Keratinocyte (primary cell): Measurements from ENCODE around the gene APLP2. TPM values are rescaled to one million over a fixed set of nuclear protein-coding genes. Genes with fewer than 3 reads are reported as not detected.

Experiments used
- DNase-seq: peaks from one replicate; pipeline ENCODE4 v3.0.0-alpha.2; 2011; ENCODE audit warnings: low read depth, missing footprints, low spot score
- FAIRE-seq: peaks from 2 replicates; lab custom pipeline; 2011; peaks lifted over from hg19 to GRCh38; lab: Jason Lieb, UNC
- H2AFZ ChIP-seq: 2 replicates; pipeline ENCODE4 v1.6.0; 2012; ENCODE audit warnings: low read length, control low read depth, inconsistent platforms; ENCODE audit not compliant: control insufficient read depth
- H3K27ac ChIP-seq: 2 replicates; pipeline ENCODE4 v1.5.1; 2011; ENCODE audit warnings: low read length; ENCODE audit not compliant: control insufficient read depth, insufficient read depth
- H3K27me3 ChIP-seq: 3 replicates; pipeline ENCODE4 v1.6.0; 2011; ENCODE audit warnings: low read length; ENCODE audit not compliant: control insufficient read depth, insufficient read depth; ENCODE audit errors: extremely low read depth
- H3K36me3 ChIP-seq, 2 experiments: 2 replicates in 1 of 2; 3 replicates in 1 of 2; pipeline ENCODE4 v1.5.1; 2011; ENCODE audit warnings: low read length in 2 of 2, mild to moderate bottlenecking in 1 of 2; ENCODE audit not compliant: control insufficient read depth in 2 of 2, insufficient read depth in 2 of 2; ENCODE audit errors: extremely low read depth in 1 of 2
- H3K4me1 ChIP-seq: 3 replicates; pipeline ENCODE4 v1.5.1; 2011; ENCODE audit warnings: low read length; ENCODE audit not compliant: control insufficient read depth, insufficient read depth; ENCODE audit errors: extremely low read depth
- H3K4me2 ChIP-seq: 3 replicates; pipeline ENCODE4 v1.6.0; 2011; ENCODE audit warnings: low read depth, low read length; ENCODE audit not compliant: control insufficient read depth, insufficient read depth; ENCODE audit errors: extremely low read depth
- H3K4me3 ChIP-seq, 3 experiments: fragments of 200-600 bp in 1 of 3; sonication (generic) in 1 of 3; 2 replicates in 2 of 3; 3 replicates in 1 of 3; pipeline ENCODE4 v1.5.1; 2011 to 2016; ENCODE audit warnings: low read length in 3 of 3, mild to moderate bottlenecking in 3 of 3, control low read depth in 2 of 3, inconsistent platforms in 1 of 3, low read depth in 1 of 3, mixed read lengths in 1 of 3, mixed run types in 1 of 3, moderate library complexity in 1 of 3; ENCODE audit not compliant: control insufficient read depth in 2 of 3, insufficient read depth in 2 of 3; ENCODE audit errors: extremely low read depth in 1 of 3
- H3K79me2 ChIP-seq: 2 replicates; pipeline ENCODE4 v1.6.0; 2012; ENCODE audit warnings: low read length; ENCODE audit not compliant: control insufficient read depth, insufficient read depth
- H3K9ac ChIP-seq: 3 replicates; pipeline ENCODE4 v1.6.0; 2011; ENCODE audit warnings: low read length; ENCODE audit not compliant: control insufficient read depth, insufficient read depth; ENCODE audit errors: extremely low read depth
- H3K9me1 ChIP-seq: 3 replicates; pipeline ENCODE4 v1.6.0; 2011; ENCODE audit warnings: low read length; ENCODE audit not compliant: control insufficient read depth, insufficient read depth; ENCODE audit errors: extremely low read depth
- H3K9me3 ChIP-seq: 2 replicates; pipeline ENCODE4 v1.5.1; 2012; ENCODE audit warnings: low read depth, low read length; ENCODE audit not compliant: control insufficient read depth
- H4K20me1 ChIP-seq: 3 replicates; pipeline ENCODE4 v1.6.0; 2011; ENCODE audit warnings: low read length; ENCODE audit not compliant: control insufficient read depth, insufficient read depth; ENCODE audit errors: extremely low read depth
- EZH2 ChIP-seq: IDR thresholded peaks from one replicate; pipeline ENCODE4 v1.6.1; 2012; ENCODE audit warnings: inconsistent platforms, mild to moderate bottlenecking, low read length, moderate library complexity
- dilution Hi-C: fragments of 300-500 bp; cut with MboI; formaldehyde crosslinking; loops from one replicate; pipeline ENCODE4 v1.7.0; 2020; ENCODE audit warnings: low sequenced_read_pairs; ENCODE audit not compliant: extremely low pct_ligation_motif_present
- polyA plus RNA-seq, 5 experiments: library from polyadenylated mRNA; depleted of rRNA in 3 of 5; stranded (reverse) in 3 of 5; stranded (forward) in 1 of 5; unstranded in 1 of 5; fragments of >200 nt; gene quantifications; 1 replicate in 1 of 5; 2 replicates in 3 of 5; 3 replicates in 1 of 5; pipeline versions ENCODE4 v1.2.1 to v1.2.3, GENCODE V29; 2011 to 2012; ENCODE audit warnings: missing spikeins in 2 of 5, low read depth in 1 of 5, low replicate concordance in 1 of 5
- TF ChIP-seq, protein P1 (sequence below), 3 experiments: IDR thresholded peaks in 1 of 3; conservative IDR thresholded peaks in 1 of 3; optimal IDR thresholded peaks in 1 of 3; 2 replicates in 2 of 3; 3 replicates in 1 of 3; pipeline versions ENCODE3 to v1.5.1; 2011; ENCODE audit warnings: low read length in 3 of 3, mild to moderate bottlenecking in 3 of 3, moderate library complexity in 2 of 3, control low read depth in 1 of 3, inconsistent platforms in 1 of 3; ENCODE audit not compliant: insufficient read depth in 2 of 3; ENCODE audit errors: extremely low read depth in 1 of 3

APLP2 gene
- polyA plus RNA-seq, 1 donor (not counting 4 experiments of a cell fraction or from before 2014, with no cell fraction given), result 531 TPM

DNA sequence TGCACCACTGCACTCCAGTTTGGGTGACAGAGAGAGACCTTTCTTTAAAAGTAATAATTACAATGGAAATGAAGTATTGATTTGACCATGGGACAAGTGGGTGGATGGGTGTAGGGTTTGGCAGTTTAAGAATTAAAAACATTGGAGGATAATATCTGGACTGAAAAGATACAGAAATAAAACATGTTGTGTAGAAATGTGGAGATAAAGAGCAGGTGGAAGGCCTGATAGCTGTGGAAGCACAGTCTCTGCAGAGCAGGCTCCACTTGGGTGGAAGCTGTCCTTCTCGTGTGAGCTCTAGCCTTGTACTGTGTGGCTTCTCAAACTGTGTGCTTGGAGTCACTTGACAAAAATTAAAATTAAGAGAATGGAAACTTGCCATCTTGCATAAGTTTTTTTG lies 25.6 kb downstream of the APLP2 start:
- peaks cover 67% of the 10 kb centered on the region for H3K79me2 ChIP-seq
- no peak overlapping the region for H2AFZ ChIP-seq
- dilution Hi-C loops, result no loop called here
- FAIRE-seq (no peak), DNase-seq (no peak)
- no peaks in the 10 kb centered on the region for H3K27me3 ChIP-seq
- no peak for TF ChIP-seq EZH2
- TF ChIP-seq, protein P1, sequence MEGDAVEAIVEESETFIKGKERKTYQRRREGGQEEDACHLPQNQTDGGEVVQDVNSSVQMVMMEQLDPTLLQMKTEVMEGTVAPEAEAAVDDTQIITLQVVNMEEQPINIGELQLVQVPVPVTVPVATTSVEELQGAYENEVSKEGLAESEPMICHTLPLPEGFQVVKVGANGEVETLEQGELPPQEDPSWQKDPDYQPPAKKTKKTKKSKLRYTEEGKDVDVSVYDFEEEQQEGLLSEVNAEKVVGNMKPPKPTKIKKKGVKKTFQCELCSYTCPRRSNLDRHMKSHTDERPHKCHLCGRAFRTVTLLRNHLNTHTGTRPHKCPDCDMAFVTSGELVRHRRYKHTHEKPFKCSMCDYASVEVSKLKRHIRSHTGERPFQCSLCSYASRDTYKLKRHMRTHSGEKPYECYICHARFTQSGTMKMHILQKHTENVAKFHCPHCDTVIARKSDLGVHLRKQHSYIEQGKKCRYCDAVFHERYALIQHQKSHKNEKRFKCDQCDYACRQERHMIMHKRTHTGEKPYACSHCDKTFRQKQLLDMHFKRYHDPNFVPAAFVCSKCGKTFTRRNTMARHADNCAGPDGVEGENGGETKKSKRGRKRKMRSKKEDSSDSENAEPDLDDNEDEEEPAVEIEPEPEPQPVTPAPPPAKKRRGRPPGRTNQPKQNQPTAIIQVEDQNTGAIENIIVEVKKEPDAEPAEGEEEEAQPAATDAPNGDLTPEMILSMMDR (optimal IDR thresholded peaks at IDR 0.05 in 1 of 3, IDR thresholded peaks at IDR 0.05 in 1 of 3, conservative IDR thresholded peaks at IDR 0.05 in 1 of 3; ENCODE audit: extremely low read depth in 1 of 3, insufficient read depth in 2 of 3, low read length in 3 of 3), result no peak
- peaks cover 3% of the 10 kb centered on the region for H4K20me1 ChIP-seq
- H3K4me2 ChIP-seq, result no peak overlapping the region
- H3K9me1 ChIP-seq, result no peaks in the 10 kb centered on the region
- H3K4me3 ChIP-seq, result no peak overlapping the region
- no peaks in the 10 kb centered on the region for H3K4me1 ChIP-seq
- H3K27ac ChIP-seq, result no peak overlapping the region
- H3K36me3 ChIP-seq, result peaks cover 0 to 1% of the 10 kb centered on the region in 2 experiments
- H3K9ac ChIP-seq, result no peak overlapping the region
- no peaks in the 10 kb centered on the region for H3K9me3 ChIP-seq

DNA sequence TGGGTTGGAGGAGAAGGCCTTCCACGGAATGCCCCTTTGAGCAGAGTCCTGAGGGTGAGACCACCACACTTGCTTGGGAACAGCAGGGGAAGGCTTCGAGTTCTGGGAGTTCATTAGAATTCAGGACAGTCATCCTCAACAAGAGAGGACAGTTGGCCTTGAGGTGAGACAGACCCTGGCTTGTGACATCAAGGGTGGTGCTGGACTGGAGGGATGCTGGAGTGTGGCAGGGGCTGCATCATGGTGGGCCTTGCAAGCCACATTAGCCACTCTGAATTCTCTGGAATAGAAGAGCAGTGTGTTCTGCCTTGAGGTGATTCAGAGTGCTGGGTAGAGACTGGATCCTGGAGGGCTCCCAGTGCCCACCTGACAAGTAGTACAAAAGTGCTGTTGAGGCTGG lies 26.3 kb downstream of the APLP2 start:
- Histone ChIP-seq H3K9ac (no peak overlapping the region), H3K4me1 (no peaks in the 10 kb centered on the region), H3K9me1 (no peaks in the 10 kb centered on the region), H3K27me3 (no peaks in the 10 kb centered on the region), H4K20me1 (peaks cover 3% of the 10 kb centered on the region), H3K4me2 (no peak overlapping the region), H3K79me2 (peaks cover 73% of the 10 kb centered on the region), H3K27ac (no peak overlapping the region), H2AFZ (no peak overlapping the region), H3K36me3 (peaks cover 0 to 1% of the 10 kb centered on the region in 2 experiments), H3K9me3 (no peaks in the 10 kb centered on the region), H3K4me3 (no peak overlapping the region)
- TF ChIP-seq, protein P1 (optimal IDR thresholded peaks at IDR 0.05 in 1 of 3, IDR thresholded peaks at IDR 0.05 in 1 of 3, conservative IDR thresholded peaks at IDR 0.05 in 1 of 3; ENCODE audit: extremely low read depth in 1 of 3, insufficient read depth in 2 of 3, low read length in 3 of 3), result no peak
- no peak for TF ChIP-seq EZH2
- no peak for FAIRE-seq
- no peak for DNase-seq
- dilution Hi-C loops, result no loop called here
